CD4-positive, alpha-beta T cell (primary cell): ENCODE measurements around the gene MAMDC4. TPM values are rescaled to one million over a fixed set of nuclear protein-coding genes. Genes with fewer than 3 reads are reported as not detected.

ENCODE experiments used
- ATAC-seq: fragments of 200-7000 bp; cut with Tn5 transposase; one replicate; pipeline ENCODE4 v1.10.0; 2022; ENCODE audit warnings: mild to moderate bottlenecking; ENCODE audit not compliant: poor library complexity
- CTCF ChIA-PET: fragments of 350-600 bp; sonication (Branson Sonifier 250); formaldehyde crosslinking; loops from one replicate; lab custom pipeline; 2021; ENCODE audit warnings: antibody characterized with exemption, inconsistent platforms; lab: Charles Lee
- POLR2A ChIA-PET: fragments of 350-600 bp; sonication (Branson Sonifier 250); formaldehyde crosslinking; loops from one replicate; lab custom pipeline; 2021; ENCODE audit warnings: antibody characterized with exemption, inconsistent platforms; lab: Charles Lee
- DNase-seq, 14 experiments: peaks; one replicate each; pipeline ENCODE4 v3.0.0-alpha.2; 2013 to 2020; ENCODE audit warnings: mixed read lengths in 2 of 14
- H3K27ac ChIP-seq, 2 donors: one replicate each; pipeline versions ENCODE4 v1.5.1 to v1.7.0; 2013; ENCODE audit warnings: low read length in 2 of 2, low read depth in 1 of 2, mild to moderate bottlenecking in 1 of 2
- H3K27me3 ChIP-seq, 2 experiments: 1 replicate in 1 of 2; 2 replicates in 1 of 2; pipeline versions ENCODE4 v1.6.1 to v1.7.0; 2013; ENCODE audit warnings: low read length in 2 of 2, control low read depth in 1 of 2, mild to moderate bottlenecking in 1 of 2, moderate library complexity in 1 of 2; ENCODE audit not compliant: insufficient read depth in 2 of 2, control insufficient read depth in 1 of 2
- H3K36me3 ChIP-seq: one replicate; pipeline ENCODE4 v1.6.1; 2013; ENCODE audit warnings: low read length, control low read depth; ENCODE audit not compliant: insufficient read depth
- H3K4me1 ChIP-seq: one replicate; pipeline ENCODE4 v1.6.1; 2013; ENCODE audit warnings: low read length, control low read depth; ENCODE audit not compliant: insufficient read depth
- H3K4me3 ChIP-seq: one replicate; pipeline ENCODE4 v1.5.1; 2013; ENCODE audit warnings: mild to moderate bottlenecking, low read length, moderate library complexity
- H3K9me3 ChIP-seq, 2 experiments: 1 replicate in 1 of 2; 2 replicates in 1 of 2; pipeline versions ENCODE4 v1.6.1 to v1.7.0; 2013; ENCODE audit warnings: low read length in 2 of 2, mild to moderate bottlenecking in 2 of 2, control low read depth in 1 of 2, moderate library complexity in 1 of 2; ENCODE audit not compliant: control insufficient read depth in 1 of 2, insufficient read depth in 1 of 2
- H3K27ac Mint-ChIP-seq: one replicate; pipeline ENCODE4 v1.8.0; 2020; ENCODE audit warnings: mixed read lengths
- H3K27me3 Mint-ChIP-seq: one replicate; pipeline ENCODE4 v1.8.0; 2021; ENCODE audit warnings: mixed read lengths
- H3K36me3 Mint-ChIP-seq: one replicate; pipeline ENCODE4 v1.8.0; 2021; ENCODE audit warnings: low read depth, mixed read lengths
- H3K4me1 Mint-ChIP-seq: one replicate; pipeline ENCODE4 v1.8.0; 2021; ENCODE audit warnings: low read depth, mixed read lengths
- H3K4me3 Mint-ChIP-seq: one replicate; pipeline ENCODE4 v1.8.0; 2020; ENCODE audit warnings: mild to moderate bottlenecking, mixed read lengths
- H3K9me3 Mint-ChIP-seq: one replicate; pipeline ENCODE4 v1.8.0; 2020; ENCODE audit warnings: mixed read lengths
- intact Hi-C, 2 experiments: fragments of 100-400 bp; cut with DNase I in 1 of 2; cut with micrococcal nuclease in 1 of 2; formaldehyde crosslinking; loops; one replicate each; pipeline versions ENCODE4 v1.15.1 to v1.9.0; 2023 to 2025; cut with DNase I, micrococcal nuclease
- total RNA-seq, 174 experiments: library from RNA in 2 of 174; stranded (reverse) in 2 of 174; gene quantifications; one replicate each; pipeline ENCODE4 v1.2.3 and lab custom pipeline; 2021 to 2026
- TF ChIP-seq, protein P1 (sequence below): fragments of 200-600 bp; IDR thresholded peaks from one replicate; pipeline ENCODE4 v1.8.0; 2022; ENCODE audit warnings: antibody characterized with exemption, mild to moderate bottlenecking

MAMDC4 gene
- total RNA-seq, 2 experiments from 2014 or later = 2.2 to 3.4 TPM

DNA sequence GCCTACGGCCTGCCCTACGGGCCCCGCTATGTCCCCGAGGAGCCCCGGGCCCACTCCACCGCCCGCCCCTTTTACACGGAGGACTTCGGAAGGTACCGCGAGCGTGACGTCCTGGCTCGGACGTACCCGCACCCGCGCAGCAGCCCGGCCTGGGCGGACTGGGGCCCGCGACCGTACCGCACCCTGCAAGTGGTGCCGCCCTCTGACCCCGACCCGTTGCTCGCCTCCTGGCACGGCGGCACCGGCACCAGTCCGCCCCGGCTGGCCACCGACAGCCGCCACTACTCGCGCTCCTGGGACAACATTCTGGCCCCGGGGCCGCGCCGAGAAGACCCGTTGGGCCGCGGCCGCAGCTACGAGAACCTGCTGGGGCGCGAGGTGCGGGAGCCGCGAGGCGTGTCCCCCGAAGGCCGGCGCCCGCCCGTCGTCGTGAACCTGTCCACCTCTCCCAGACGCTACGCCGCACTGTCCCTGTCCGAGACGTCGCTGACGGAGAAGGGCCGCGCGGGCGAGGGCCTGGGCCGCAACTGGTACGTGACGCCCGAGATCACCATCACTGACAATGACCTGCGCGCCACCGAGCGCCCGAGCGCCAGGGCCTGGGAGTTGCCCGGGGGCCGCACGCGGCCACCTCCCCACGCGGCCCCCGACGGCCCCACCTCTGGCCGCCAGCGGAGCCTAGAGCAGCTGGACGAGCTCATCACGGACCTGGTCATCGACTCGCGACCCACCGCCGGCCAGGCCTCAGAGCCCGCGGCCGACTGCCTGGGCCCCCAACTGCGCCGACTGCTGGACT is 6.5 kb upstream of the MAMDC4 start:
- DNase-seq = no peak
- peaks cover 0 to 15% of the 10 kb centered on the region in 2 experiments for H3K9me3 ChIP-seq
- intact Hi-C loops = loop anchor here (2.0 to 10.0 kb wide), 3 partner anchors 38 to 189 kb away; partner anchors contain the start of genes C8G (in 1 of the 2), FBXW5 (in 1 of the 2) and RABL6 (in 1 of the 2)
- Mint-ChIP-seq H3K4me3 (peak overlapping the region; percentile 51), H3K27ac (no peak overlapping the region), H3K9me3 (no peaks in the 10 kb centered on the region), H3K36me3 (peaks cover 8% of the 10 kb centered on the region), H3K4me1 (peaks cover 21% of the 10 kb centered on the region), H3K27me3 (peaks cover 33% of the 10 kb centered on the region)
- peaks cover 71% of the 10 kb centered on the region for H3K4me1 ChIP-seq
- no peak overlapping the region for H3K4me3 ChIP-seq
- ATAC-seq = no peak
- ChIA-PET CTCF (no interaction called here), POLR2A (interaction anchor here (0.9 to 1.7 kb wide), 3 partner anchors 36 to 56 kb away, joined by 4 to 6 read pairs (median 4); partner anchors contain the start of gene TRAF2)
- H3K27me3 ChIP-seq = peaks cover 15 to 24% of the 10 kb centered on the region in 2 experiments
- H3K36me3 ChIP-seq = peaks cover 3% of the 10 kb centered on the region
- TF ChIP-seq, protein P1, sequence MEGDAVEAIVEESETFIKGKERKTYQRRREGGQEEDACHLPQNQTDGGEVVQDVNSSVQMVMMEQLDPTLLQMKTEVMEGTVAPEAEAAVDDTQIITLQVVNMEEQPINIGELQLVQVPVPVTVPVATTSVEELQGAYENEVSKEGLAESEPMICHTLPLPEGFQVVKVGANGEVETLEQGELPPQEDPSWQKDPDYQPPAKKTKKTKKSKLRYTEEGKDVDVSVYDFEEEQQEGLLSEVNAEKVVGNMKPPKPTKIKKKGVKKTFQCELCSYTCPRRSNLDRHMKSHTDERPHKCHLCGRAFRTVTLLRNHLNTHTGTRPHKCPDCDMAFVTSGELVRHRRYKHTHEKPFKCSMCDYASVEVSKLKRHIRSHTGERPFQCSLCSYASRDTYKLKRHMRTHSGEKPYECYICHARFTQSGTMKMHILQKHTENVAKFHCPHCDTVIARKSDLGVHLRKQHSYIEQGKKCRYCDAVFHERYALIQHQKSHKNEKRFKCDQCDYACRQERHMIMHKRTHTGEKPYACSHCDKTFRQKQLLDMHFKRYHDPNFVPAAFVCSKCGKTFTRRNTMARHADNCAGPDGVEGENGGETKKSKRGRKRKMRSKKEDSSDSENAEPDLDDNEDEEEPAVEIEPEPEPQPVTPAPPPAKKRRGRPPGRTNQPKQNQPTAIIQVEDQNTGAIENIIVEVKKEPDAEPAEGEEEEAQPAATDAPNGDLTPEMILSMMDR = no peak
- no peak overlapping the region for H3K27ac ChIP-seq

DNA sequence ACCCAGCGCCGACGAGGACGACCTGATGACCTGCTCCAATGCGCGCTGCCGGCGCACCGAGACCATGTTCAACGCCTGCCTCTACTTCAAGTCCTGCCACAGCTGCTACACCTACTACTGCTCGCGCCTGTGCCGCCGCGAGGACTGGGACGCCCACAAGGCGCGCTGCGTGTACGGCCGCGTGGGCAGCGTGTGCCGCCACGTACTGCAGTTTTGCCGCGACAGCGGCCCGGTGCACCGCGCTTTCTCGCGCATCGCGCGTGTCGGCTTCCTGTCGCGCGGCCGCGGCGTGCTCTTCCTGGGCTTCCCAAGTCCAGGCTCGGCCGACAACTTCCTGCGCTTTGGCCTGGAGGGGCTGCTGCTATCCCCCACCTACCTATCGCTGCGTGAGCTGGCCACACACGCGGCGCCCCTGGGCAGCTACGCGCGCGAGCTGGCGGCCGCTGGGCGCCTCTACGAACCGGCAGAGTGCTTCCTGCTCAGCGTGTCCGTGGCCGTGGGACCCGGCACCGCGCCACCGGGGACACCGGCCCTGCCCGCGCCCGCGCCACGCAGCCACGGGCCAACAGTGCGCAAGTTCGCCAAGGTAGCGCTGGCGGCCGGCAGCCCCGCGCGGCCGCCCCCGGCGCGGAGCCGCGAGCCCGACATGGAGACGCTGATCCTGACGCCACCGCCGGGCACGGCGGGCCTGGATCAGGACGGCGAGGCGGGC is 5.6 kb upstream of the MAMDC4 start:
- peaks cover 21% of the 10 kb centered on the region for H3K4me1 Mint-ChIP-seq
- TF ChIP-seq, protein P1 = no peak
- no peak overlapping the region for H3K27ac Mint-ChIP-seq
- intact Hi-C loops = loop anchor here in 1 of 2 experiments (1.0 to 10.0 kb wide), 3 partner anchors 35 to 98 kb away; partner anchors contain the start of genes C8G, FBXW5 and RABL6
- H3K4me3 Mint-ChIP-seq = peak overlapping the region; percentile 60
- H3K36me3 Mint-ChIP-seq = peaks cover 8% of the 10 kb centered on the region
- CTCF ChIA-PET = no interaction called here
- peak in 1 of 14 experiments; percentile 42 for DNase-seq
- no peak for ATAC-seq
- H3K4me3 ChIP-seq = no peak overlapping the region
- H3K4me1 ChIP-seq = peaks cover 73% of the 10 kb centered on the region
- peaks cover 0 to 15% of the 10 kb centered on the region in 2 experiments for H3K9me3 ChIP-seq
- no peak overlapping the region for H3K27ac ChIP-seq
- H3K27me3 Mint-ChIP-seq = peaks cover 33% of the 10 kb centered on the region
- no peaks in the 10 kb centered on the region for H3K9me3 Mint-ChIP-seq
- H3K27me3 ChIP-seq = peaks cover 15 to 24% of the 10 kb centered on the region in 2 experiments
- POLR2A ChIA-PET = interaction anchor here (0.9 to 1.7 kb wide), 5 partner anchors 18 to 150 kb away, joined by 3 to 6 read pairs (median 4); partner anchors contain the start of genes CLIC3, EDF1 and TRAF2
- H3K36me3 ChIP-seq = peaks cover 10% of the 10 kb centered on the region
